ENCODE data around the gene OR2L3.
"Not testable (repeated sequence)": the region's sequence is repeated elsewhere in the genome, so short reads cannot be mapped to it uniquely, and the experiment has no call there.

Gene OR2L3

GRCh38 chr1:248029770-248030169, 16.9 kb upstream of the OR2L3 start, which contains the start of gene OR2L2:
TSS of gene OR2L2 (plus strand) at chr1:248030070. CDS start at chr1:248038268, 8,198 bp downstream.
- no peak for TF ChIP-seq CTCF (conservative IDR thresholded peaks at IDR 0.05)
- no peak within 1 kb of the TSS for H3K27ac ChIP-seq

GRCh38 chr1:248045209-248045608, 1.4 kb upstream of the OR2L3 start:
- no peak overlapping the region for H3K27ac ChIP-seq
- TF ChIP-seq CTCF (conservative IDR thresholded peaks at IDR 0.05) (no peak), ZFX (IDR thresholded peaks at IDR 0.05) (no peak)

GRCh38 chr1:248047008-248047407, 372 bp downstream of the OR2L3 start:
- H3K27ac ChIP-seq = no peak overlapping the region
- 0 out of 2 replicates have a peak, but pooled peaks have one; percentile 7 for TF ChIP-seq CTCF (conservative IDR thresholded peaks at IDR 0.05)
- TF ChIP-seq ZFX (IDR thresholded peaks at IDR 0.05) = no peak

- H3K27ac ChIP-seq = no peak overlapping the region
- TF ChIP-seq ZFX (IDR thresholded peaks at IDR 0.05) (no peak), CTCF (conservative IDR thresholded peaks at IDR 0.05) (no peak)
These were observed 8.0 kb downstream of the OR2L3 start for GRCh38 chr1:248054671-248055070.

GRCh38 chr1:248055261-248055660, 8.6 kb downstream of the OR2L3 start:
- no peak overlapping the region for H3K27ac ChIP-seq
- TF ChIP-seq CTCF (conservative IDR thresholded peaks at IDR 0.05) (no peak), ZFX (IDR thresholded peaks at IDR 0.05) (no peak)

- no peak overlapping the region for H3K27ac ChIP-seq
- no peak for TF ChIP-seq ZFX (IDR thresholded peaks at IDR 0.05)
- no peak; the same call in 1 of the 2 replicates for TF ChIP-seq CTCF (conservative IDR thresholded peaks at IDR 0.05)
These were observed 18.4 kb downstream of the OR2L3 start for GRCh38 chr1:248065071-248065470.

GRCh38 chr1:248065604-248066003, 19.0 kb downstream of the OR2L3 start:
- no peak for TF ChIP-seq CTCF (conservative IDR thresholded peaks at IDR 0.05)
- no peak for TF ChIP-seq ZFX (IDR thresholded peaks at IDR 0.05)
- no peak overlapping the region for H3K27ac ChIP-seq

GRCh38 chr1:248083864-248084263, 37.2 kb downstream of the OR2L3 start:
- not testable (repeated sequence) for H3K27ac ChIP-seq
